ENCODE data around the gene CDC40.

GRCh38 chr6:110255211-110255750, 75.1 kb downstream of the CDC40 start:
- TF ChIP-seq TAF1 (IDR thresholded peaks at IDR 0.05; ENCODE audit: borderline replicate concordance, low read depth, low read length) (no peak), POLR2AphosphoS5 (IDR thresholded peaks at IDR 0.05; ENCODE audit: low read depth, low read length) (no peak), RXRA (IDR thresholded peaks at IDR 0.05; ENCODE audit: borderline replicate concordance, low read depth) (no peak), JUND (IDR thresholded peaks at IDR 0.05) (no peak), RAD21 (IDR thresholded peaks at IDR 0.05; ENCODE audit: low read length) (no peak), EZH2phosphoT487 (IDR thresholded peaks at IDR 0.05; ENCODE audit: borderline replicate concordance, low read depth) (no peak), SIN3A (IDR thresholded peaks at IDR 0.05; ENCODE audit: borderline replicate concordance, low read depth, low read length) (no peak), RFX5 (IDR thresholded peaks at IDR 0.05; ENCODE audit: low read length) (no peak), EP300 (IDR thresholded peaks at IDR 0.05; ENCODE audit: borderline replicate concordance in 1 of 2, low read depth in 1 of 2, low read length in 1 of 2) (no peak)
- TF ChIP-seq, protein P1, sequence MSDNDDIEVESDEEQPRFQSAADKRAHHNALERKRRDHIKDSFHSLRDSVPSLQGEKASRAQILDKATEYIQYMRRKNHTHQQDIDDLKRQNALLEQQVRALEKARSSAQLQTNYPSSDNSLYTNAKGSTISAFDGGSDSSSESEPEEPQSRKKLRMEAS (IDR thresholded peaks at IDR 0.05; ENCODE audit: low read depth) = no peak
- TF ChIP-seq, protein P2, sequence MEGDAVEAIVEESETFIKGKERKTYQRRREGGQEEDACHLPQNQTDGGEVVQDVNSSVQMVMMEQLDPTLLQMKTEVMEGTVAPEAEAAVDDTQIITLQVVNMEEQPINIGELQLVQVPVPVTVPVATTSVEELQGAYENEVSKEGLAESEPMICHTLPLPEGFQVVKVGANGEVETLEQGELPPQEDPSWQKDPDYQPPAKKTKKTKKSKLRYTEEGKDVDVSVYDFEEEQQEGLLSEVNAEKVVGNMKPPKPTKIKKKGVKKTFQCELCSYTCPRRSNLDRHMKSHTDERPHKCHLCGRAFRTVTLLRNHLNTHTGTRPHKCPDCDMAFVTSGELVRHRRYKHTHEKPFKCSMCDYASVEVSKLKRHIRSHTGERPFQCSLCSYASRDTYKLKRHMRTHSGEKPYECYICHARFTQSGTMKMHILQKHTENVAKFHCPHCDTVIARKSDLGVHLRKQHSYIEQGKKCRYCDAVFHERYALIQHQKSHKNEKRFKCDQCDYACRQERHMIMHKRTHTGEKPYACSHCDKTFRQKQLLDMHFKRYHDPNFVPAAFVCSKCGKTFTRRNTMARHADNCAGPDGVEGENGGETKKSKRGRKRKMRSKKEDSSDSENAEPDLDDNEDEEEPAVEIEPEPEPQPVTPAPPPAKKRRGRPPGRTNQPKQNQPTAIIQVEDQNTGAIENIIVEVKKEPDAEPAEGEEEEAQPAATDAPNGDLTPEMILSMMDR (IDR thresholded peaks at IDR 0.05) = no peak
- TF ChIP-seq, protein P3, sequence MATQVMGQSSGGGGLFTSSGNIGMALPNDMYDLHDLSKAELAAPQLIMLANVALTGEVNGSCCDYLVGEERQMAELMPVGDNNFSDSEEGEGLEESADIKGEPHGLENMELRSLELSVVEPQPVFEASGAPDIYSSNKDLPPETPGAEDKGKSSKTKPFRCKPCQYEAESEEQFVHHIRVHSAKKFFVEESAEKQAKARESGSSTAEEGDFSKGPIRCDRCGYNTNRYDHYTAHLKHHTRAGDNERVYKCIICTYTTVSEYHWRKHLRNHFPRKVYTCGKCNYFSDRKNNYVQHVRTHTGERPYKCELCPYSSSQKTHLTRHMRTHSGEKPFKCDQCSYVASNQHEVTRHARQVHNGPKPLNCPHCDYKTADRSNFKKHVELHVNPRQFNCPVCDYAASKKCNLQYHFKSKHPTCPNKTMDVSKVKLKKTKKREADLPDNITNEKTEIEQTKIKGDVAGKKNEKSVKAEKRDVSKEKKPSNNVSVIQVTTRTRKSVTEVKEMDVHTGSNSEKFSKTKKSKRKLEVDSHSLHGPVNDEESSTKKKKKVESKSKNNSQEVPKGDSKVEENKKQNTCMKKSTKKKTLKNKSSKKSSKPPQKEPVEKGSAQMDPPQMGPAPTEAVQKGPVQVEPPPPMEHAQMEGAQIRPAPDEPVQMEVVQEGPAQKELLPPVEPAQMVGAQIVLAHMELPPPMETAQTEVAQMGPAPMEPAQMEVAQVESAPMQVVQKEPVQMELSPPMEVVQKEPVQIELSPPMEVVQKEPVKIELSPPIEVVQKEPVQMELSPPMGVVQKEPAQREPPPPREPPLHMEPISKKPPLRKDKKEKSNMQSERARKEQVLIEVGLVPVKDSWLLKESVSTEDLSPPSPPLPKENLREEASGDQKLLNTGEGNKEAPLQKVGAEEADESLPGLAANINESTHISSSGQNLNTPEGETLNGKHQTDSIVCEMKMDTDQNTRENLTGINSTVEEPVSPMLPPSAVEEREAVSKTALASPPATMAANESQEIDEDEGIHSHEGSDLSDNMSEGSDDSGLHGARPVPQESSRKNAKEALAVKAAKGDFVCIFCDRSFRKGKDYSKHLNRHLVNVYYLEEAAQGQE (IDR thresholded peaks at IDR 0.05; ENCODE audit: low read depth, low read length) = peak; percentile 98

All from SK-N-SH (cell line).